GM12878 (cell line): Measurements from ENCODE around the gene MYH7. TPM values are rescaled to one million over a fixed set of nuclear protein-coding genes. Genes with fewer than 3 reads are reported as not detected.

Source experiments
- EP300 ChIP-seq, 2 experiments: fragments of 150-350 bp in 1 of 2; IDR thresholded peaks; 2 replicates each; pipeline ENCODE4 v1.6.1; 2011 to 2012; ENCODE audit warnings: low read depth in 2 of 2, low read length in 2 of 2, borderline replicate concordance in 1 of 2, improper control_type of control experiment in 1 of 2, inconsistent platforms in 1 of 2; ENCODE audit not compliant: control insufficient read depth in 1 of 2
- IKZF2 ChIP-seq, 2 experiments: fragments of 450-650 bp; IDR thresholded peaks; 2 replicates each; pipeline ENCODE4 v1.6.1; 2017; ENCODE audit warnings: mild to moderate bottlenecking in 2 of 2, moderate library complexity in 2 of 2
- POLR2AphosphoS2 ChIP-seq: IDR thresholded peaks from 2 replicates; pipeline ENCODE4 v1.6.1; 2011; ENCODE audit warnings: low read depth, mild to moderate bottlenecking, low read length, improper control_type of control experiment, moderate library complexity
- POU2F2 ChIP-seq: IDR thresholded peaks from 3 replicates; pipeline ENCODE4 v1.6.1; 2011; ENCODE audit warnings: low read depth, mild to moderate bottlenecking, low read length, borderline replicate concordance
- SP1 ChIP-seq: IDR thresholded peaks from one replicate; pipeline ENCODE4 v1.6.1; 2011; ENCODE audit warnings: low read depth, low read length
- SUZ12 ChIP-seq: fragments of 200-600 bp; sonication (generic); IDR thresholded peaks from one replicate; pipeline ENCODE4 v1.6.1; 2018; ENCODE audit warnings: antibody characterized with exemption, mild to moderate bottlenecking; ENCODE audit not compliant: unreplicated experiment
- polyA plus RNA-seq, 11 experiments: library from polyadenylated mRNA; depleted of rRNA in 4 of 11; unstranded in 6 of 11; stranded (reverse) in 5 of 11; fragments of >200 nt; fragmentation: Nextera tagmentation in 4 of 11; fragmentation: Illumina TruSeq in 1 of 11; extraction: Ambion mirVana in 4 of 11; extraction: Trizol in 1 of 11; gene quantifications; 1 replicate in 1 of 11; 2 replicates in 10 of 11; pipeline versions ENCODE4 v1.2.1 to v1.2.3, GENCODE V29; 2011 to 2016; ENCODE audit warnings: inconsistent platforms in 2 of 11, missing spikeins in 2 of 11, low read depth in 1 of 11
- total RNA-seq, 4 experiments: library from RNA; depleted of rRNA in 3 of 4; stranded (reverse); fragments of >200 nt in 3 of 4; fragmentation: Illumina TruSeq in 1 of 4; extraction: Trizol in 1 of 4; gene quantifications; 2 replicates each; pipeline versions ENCODE4 v1.2.1 to v1.2.3, GENCODE V29; 2013 to 2021
- TF ChIP-seq, protein P1 (sequence below): fragments of 450-650 bp; IDR thresholded peaks from 2 replicates; pipeline ENCODE4 v1.6.1; 2018; ENCODE audit warnings: borderline replicate concordance, mild to moderate bottlenecking; ENCODE audit not compliant: partially characterized antibody
- TF ChIP-seq, protein P2 (sequence below): fragments of 450-650 bp; IDR thresholded peaks from 2 replicates; pipeline ENCODE4 v1.6.1; 2017; ENCODE audit warnings: mild to moderate bottlenecking, moderate library complexity
- TF ChIP-seq, protein P3 (sequence below): fragments of 450-650 bp; IDR thresholded peaks from 2 replicates; pipeline ENCODE4 v1.6.1; 2014; ENCODE audit warnings: mild to moderate bottlenecking

Gene MYH7
- total and polyA plus RNA-seq, 10 of the 15 experiments (the other 5 are each of a cell fraction or from before 2014, with no cell fraction given) = 0.04 to 0.10 (median 0.05) TPM; not detected in 4

DNA sequence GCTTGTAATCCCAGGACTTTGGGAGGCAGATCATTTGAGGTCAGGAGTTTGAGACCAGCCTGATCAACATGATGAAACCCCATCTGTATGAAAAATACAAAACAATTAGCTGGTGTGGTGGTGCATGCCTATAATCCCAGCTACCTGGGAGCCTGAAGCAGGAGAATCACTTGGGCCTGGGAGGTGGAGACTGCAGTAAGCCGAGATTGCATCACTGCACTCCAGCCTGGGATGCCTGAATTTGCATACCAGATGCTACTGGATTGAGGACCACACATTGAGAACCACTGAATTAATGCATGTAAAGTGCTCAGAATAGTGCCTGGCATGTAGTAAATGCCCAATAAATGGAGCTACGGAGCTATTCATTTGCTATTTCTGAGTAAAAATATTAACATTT is 14.9 kb upstream of the MYH7 start (continued):
- TF ChIP-seq, protein P1, sequence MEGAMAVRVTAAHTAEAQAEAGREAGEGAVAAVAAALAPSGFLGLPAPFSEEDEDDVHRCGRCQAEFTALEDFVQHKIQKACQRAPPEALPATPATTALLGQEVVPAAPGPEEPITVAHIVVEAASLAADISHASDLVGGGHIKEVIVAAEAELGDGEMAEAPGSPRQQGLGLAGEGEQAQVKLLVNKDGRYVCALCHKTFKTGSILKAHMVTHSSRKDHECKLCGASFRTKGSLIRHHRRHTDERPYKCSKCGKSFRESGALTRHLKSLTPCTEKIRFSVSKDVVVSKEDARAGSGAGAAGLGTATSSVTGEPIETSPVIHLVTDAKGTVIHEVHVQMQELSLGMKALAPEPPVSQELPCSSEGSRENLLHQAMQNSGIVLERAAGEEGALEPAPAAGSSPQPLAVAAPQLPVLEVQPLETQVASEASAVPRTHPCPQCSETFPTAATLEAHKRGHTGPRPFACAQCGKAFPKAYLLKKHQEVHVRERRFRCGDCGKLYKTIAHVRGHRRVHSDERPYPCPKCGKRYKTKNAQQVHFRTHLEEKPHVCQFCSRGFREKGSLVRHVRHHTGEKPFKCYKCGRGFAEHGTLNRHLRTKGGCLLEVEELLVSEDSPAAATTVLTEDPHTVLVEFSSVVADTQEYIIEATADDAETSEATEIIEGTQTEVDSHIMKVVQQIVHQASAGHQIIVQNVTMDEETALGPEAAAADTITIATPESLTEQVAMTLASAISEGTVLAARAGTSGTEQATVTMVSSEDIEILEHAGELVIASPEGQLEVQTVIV = no peak
- TF ChIP-seq IKZF2 (IDR thresholded peaks at IDR 0.05) = no peak
- no peak for TF ChIP-seq POU2F2
- no peak for TF ChIP-seq SUZ12
- no peak for TF ChIP-seq POLR2AphosphoS2
- TF ChIP-seq SP1 = no peak
- TF ChIP-seq, protein P2, sequence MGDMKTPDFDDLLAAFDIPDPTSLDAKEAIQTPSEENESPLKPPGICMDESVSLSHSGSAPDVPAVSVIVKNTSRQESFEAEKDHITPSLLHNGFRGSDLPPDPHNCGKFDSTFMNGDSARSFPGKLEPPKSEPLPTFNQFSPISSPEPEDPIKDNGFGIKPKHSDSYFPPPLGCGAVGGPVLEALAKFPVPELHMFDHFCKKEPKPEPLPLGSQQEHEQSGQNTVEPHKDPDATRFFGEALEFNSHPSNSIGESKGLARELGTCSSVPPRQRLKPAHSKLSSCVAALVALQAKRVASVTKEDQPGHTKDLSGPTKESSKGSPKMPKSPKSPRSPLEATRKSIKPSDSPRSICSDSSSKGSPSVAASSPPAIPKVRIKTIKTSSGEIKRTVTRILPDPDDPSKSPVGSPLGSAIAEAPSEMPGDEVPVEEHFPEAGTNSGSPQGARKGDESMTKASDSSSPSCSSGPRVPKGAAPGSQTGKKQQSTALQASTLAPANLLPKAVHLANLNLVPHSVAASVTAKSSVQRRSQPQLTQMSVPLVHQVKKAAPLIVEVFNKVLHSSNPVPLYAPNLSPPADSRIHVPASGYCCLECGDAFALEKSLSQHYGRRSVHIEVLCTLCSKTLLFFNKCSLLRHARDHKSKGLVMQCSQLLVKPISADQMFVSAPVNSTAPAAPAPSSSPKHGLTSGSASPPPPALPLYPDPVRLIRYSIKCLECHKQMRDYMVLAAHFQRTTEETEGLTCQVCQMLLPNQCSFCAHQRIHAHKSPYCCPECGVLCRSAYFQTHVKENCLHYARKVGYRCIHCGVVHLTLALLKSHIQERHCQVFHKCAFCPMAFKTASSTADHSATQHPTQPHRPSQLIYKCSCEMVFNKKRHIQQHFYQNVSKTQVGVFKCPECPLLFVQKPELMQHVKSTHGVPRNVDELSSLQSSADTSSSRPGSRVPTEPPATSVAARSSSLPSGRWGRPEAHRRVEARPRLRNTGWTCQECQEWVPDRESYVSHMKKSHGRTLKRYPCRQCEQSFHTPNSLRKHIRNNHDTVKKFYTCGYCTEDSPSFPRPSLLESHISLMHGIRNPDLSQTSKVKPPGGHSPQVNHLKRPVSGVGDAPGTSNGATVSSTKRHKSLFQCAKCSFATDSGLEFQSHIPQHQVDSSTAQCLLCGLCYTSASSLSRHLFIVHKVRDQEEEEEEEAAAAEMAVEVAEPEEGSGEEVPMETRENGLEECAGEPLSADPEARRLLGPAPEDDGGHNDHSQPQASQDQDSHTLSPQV = no peak
- no peak for TF ChIP-seq EP300 (IDR thresholded peaks at IDR 0.05; ENCODE audit: borderline replicate concordance in 1 of 2, control insufficient read depth in 1 of 2, low read depth in 2 of 2, low read length in 2 of 2)
- TF ChIP-seq, protein P3, sequence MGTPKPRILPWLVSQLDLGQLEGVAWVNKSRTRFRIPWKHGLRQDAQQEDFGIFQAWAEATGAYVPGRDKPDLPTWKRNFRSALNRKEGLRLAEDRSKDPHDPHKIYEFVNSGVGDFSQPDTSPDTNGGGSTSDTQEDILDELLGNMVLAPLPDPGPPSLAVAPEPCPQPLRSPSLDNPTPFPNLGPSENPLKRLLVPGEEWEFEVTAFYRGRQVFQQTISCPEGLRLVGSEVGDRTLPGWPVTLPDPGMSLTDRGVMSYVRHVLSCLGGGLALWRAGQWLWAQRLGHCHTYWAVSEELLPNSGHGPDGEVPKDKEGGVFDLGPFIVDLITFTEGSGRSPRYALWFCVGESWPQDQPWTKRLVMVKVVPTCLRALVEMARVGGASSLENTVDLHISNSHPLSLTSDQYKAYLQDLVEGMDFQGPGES = no peak
